ENCODE results near the gene SIX4.

The SIX4 gene

DNA sequence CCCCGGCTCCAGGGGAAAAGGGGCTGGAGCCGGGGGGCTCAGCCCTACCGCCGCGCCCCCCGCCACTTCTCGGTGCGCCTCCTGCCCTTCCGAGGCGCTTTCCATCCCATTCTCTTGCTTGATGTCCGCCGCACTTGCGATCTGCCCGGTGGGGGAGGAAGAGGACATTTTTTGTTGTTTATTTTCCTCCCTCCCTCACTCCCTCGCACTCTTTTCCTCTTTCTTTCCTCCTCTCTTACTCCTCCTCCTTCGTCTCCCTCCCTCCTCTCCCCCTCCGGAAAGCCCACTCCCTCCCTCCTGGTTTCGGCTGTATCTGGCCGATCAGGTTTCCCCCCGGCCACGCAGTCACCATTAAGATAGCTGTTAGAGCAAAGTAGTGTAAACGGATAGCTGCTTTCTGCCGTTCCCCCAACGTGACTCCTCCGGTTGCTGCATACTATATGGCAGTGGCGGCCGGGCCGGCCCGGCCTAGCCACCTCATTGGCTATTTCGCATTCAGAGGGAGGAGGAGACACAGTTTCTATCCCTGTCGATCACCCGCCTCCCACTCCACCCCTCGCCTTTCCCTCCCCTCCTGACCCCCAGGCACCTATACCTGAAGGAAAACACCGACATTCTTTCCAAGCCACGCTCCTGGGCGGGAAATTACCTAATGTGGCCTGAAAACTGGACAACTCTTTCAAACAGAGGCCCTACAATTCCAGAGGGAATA lies at the start of gene SIX4:
Gene SIX4 (minus strand): TSS at position 445 of the 712 bp plus-strand sequence. CDS start 277 bp downstream, at position 168.
- no peak for DNase-seq (ENCODE audit: insufficient read length, low spot score)
- TF ChIP-seq, protein P1, sequence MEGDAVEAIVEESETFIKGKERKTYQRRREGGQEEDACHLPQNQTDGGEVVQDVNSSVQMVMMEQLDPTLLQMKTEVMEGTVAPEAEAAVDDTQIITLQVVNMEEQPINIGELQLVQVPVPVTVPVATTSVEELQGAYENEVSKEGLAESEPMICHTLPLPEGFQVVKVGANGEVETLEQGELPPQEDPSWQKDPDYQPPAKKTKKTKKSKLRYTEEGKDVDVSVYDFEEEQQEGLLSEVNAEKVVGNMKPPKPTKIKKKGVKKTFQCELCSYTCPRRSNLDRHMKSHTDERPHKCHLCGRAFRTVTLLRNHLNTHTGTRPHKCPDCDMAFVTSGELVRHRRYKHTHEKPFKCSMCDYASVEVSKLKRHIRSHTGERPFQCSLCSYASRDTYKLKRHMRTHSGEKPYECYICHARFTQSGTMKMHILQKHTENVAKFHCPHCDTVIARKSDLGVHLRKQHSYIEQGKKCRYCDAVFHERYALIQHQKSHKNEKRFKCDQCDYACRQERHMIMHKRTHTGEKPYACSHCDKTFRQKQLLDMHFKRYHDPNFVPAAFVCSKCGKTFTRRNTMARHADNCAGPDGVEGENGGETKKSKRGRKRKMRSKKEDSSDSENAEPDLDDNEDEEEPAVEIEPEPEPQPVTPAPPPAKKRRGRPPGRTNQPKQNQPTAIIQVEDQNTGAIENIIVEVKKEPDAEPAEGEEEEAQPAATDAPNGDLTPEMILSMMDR (IDR thresholded peaks at IDR 0.05; ENCODE audit: insufficient read depth, missing control alignments) = no peak
- FAIRE-seq = no peak

DNA sequence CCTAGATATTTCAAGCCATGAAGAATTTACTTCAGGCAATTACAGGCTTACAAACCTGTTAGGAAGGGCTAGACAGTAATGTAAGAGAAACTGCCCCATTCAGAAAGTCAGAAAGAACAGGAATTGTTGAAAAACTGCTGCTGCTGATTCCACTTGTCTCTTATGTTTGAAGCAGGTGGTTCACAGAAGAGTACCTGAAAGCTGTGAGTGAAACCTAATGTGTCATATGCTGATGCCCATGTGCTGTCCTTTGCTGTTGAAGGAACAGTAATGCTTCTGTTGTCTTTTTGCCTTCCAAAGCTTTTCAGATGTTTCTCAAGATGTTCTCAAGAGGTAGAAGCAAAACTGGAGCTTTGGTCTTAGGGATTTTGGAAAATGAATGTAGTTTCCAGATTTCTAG lies 49.4 kb upstream of the SIX4 start:
- TF ChIP-seq, protein P1 (IDR thresholded peaks at IDR 0.05; ENCODE audit: insufficient read depth, missing control alignments) = no peak
- FAIRE-seq = no peak
- no peak for DNase-seq (ENCODE audit: insufficient read length, low spot score)

DNA sequence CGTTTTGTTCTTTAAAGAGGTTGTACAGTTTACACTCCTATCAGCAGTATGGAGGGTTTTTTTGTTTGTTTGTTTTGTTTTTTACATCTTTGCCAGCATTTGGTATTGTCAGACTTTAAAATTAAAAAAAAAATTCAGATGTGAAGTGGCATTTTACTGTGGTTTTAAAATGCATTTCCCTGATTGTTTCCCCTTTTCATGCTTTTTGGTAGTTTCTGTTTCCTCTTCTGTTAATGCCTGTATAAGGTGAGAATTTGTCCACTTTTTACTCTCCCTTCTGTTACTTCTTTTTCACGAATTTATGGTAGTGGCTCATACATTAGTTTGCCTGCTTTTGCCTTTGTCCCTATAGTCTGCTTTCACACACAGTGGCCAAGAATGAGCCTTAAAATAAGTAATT lies 47.0 kb upstream of the SIX4 start:
- TF ChIP-seq, protein P1 (IDR thresholded peaks at IDR 0.05; ENCODE audit: insufficient read depth, missing control alignments) = no peak
- FAIRE-seq (no peak), DNase-seq (ENCODE audit: insufficient read length, low spot score) (no peak)

DNA sequence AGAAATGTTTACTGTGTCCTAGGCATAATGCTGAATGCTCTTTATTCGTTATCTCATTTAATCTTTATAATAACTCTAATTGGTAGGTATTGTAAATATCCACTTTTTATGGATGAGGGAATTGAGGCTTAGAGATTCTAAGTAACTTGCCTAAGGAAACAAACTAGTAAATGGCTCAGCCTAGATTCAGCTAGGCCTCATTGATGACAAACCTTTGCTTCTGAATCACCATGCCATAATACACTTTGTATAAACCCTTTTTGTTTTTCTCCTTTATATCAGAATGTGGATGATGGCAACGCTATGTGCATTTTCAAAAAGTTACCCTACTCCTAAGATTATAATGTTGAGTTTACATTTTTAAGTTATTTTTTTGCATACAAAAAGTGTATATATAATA lies 44.5 kb upstream of the SIX4 start:
- TF ChIP-seq, protein P1 (IDR thresholded peaks at IDR 0.05; ENCODE audit: insufficient read depth, missing control alignments) = no peak
- DNase-seq (ENCODE audit: insufficient read length, low spot score) (no peak), FAIRE-seq (no peak)

DNA sequence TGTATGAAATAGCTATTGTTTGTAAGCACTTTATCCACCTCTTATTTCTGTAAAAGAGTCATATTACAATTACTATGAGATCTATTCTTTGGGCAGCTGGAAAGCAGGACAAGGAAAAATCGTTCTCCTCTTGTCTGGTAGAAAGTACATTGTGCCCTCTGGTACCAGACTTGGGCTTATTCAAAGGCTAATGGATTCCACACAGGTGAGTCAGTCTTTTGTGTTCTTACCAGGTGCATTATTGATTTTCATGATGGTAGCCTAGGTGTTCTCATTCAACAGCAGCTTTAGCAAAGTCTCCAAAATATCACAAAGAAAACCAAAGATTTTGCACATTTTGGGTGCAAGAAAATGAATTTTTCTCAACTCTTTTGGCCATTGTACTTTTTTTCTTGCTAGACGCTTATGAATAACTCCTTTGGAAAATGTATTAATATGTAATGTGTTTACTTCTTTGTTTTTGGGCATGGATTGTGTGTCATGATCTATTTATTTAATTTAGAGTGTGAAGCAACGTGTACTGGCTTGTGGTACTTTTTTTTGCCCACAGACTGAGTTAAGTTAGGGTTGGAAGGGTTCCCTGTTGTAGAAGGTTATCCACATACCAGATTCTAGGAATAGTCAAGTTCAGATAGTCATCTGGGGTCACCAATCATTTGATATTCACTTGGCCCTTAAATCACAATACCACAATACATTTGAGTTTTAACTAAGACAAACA lies 36.7 kb upstream of the SIX4 start:
- no peak for FAIRE-seq
- DNase-seq (ENCODE audit: insufficient read length, low spot score) = no peak
- TF ChIP-seq, protein P1 (IDR thresholded peaks at IDR 0.05; ENCODE audit: insufficient read depth, missing control alignments) = no peak

DNA sequence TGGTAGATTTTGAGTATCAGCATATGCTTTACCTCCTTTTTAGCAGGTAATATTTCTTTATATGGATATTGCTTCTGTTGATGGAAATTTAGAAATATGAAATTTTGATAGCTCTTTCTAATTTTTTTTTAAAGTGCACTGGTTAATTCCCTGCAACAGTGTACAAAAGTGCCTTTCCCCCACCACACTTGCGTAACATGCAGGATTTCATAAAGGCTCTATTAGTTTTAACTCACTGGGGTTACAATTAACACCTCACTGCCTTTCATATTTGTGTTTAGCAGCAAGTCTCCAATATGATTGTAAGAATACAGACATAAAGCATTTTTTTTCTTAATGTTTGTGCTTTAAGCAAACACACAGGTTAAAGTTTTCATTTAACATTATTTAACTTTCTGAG lies 36.1 kb upstream of the SIX4 start:
- FAIRE-seq = no peak
- TF ChIP-seq, protein P1 (IDR thresholded peaks at IDR 0.05; ENCODE audit: insufficient read depth, missing control alignments) = no peak
- DNase-seq (ENCODE audit: insufficient read length, low spot score) = no peak

DNA sequence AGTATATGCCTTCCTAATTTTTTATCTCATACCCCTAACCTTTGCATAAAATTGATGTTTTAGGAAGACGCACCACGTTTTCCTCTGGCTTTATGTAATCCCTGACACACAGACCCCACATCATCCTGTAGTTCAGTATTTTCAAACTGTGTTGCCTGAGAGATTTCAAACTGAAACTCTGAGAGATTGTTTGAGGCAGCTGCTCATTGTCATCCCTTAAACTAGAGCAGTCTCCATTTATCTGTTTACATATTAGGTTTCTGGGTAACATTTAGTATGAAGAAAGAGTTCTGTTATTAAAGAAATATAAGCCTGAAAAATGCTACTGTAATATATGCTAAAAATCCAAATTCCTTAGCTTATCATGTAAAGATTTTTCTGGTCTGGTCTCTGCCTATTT lies 34.7 kb upstream of the SIX4 start:
- TF ChIP-seq, protein P1 (IDR thresholded peaks at IDR 0.05; ENCODE audit: insufficient read depth, missing control alignments) = no peak
- FAIRE-seq (no peak), DNase-seq (ENCODE audit: insufficient read length, low spot score) (no peak)
